NT2/D1 (cell line): ENCODE results near the gene ACSM5.
"Not testable (repeated sequence)": the region's sequence is repeated elsewhere in the genome, so short reads cannot be mapped to it uniquely, and the experiment has no call there.

Experiments used
- YY1 ChIP-seq: IDR thresholded peaks from 2 replicates; pipeline ENCODE4 v1.6.1; 2011; ENCODE audit not compliant: insufficient read length, insufficient read depth
- ZNF274 ChIP-seq: IDR thresholded peaks from 2 replicates; pipeline ENCODE4 v1.6.1; 2011; ENCODE audit warnings: mild to moderate bottlenecking, low read depth, low read length

DNA sequence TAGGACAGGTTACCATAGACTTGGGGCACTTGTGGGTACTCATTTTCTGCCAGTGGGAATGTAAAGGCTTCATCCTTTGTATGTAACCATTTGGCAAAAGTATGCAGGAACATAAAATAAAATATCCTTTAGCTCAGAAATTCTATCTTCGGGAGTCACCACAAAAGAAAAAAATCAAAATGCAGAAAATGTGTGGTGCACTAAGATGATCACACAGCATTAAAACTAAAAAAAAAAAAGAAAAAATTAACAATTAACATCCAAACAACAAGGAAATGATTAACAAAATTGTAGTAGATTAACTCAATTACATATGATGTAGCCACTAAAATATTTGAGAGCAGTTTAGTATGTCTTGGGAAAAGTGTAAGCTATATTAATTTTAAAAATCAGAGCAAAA, 31.4 kb downstream of the ACSM5 start:
- TF ChIP-seq YY1, ZNF274: not testable (repeated sequence)
